ENCODE results near the gene NDFIP2. TPM values are rescaled to one million over a fixed set of nuclear protein-coding genes. Genes with fewer than 3 reads are reported as not detected.

The NDFIP2 gene
- total RNA-seq, 1 experiment from 2014 or later = 31.0 TPM

DNA sequence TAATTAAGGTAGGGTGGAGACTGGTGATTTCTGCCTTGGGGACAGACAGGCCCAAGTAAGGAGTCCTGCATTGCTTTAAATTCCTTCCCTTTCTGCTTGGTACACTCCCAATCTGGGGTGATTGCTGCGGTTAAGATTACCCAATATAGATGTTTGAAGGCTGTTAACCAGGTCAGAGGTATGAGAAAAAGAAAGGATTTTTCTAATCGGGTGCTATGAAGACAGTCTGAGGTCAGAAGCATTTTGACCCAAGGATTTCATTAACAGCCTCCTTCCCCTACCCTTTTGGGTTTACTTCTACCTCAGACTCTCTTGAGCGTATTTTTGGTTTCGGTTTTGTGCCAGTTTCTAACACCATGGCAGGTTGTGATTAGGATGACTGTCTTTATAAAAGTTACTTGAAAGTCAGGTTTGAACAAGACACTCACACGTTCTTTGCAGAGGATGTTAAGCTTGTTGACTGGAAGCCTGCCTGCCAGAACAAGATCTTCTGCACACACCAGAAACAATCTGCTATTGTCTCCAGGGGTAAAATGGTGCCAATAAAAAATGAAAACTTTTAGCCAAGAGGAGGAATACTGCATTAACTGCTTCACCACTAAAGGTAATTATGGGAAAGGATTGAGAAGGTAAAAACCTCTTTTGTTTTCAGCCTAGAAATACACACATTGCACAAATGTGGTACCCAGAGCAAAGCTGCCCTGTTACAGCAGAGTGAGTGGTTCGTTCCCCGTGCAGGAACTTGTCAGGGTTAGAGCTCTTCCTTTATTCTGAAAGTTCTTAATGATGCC, 108.8 kb downstream of the NDFIP2 start:
- Mint-ChIP-seq H3K4me1 (no peaks in the 10 kb centered on the region), H3K4me3 (no peak overlapping the region), H3K27ac (peak overlapping the region in 1 of 3 experiments; percentile 31; a peak in 2 of 7 replicates), H3K27me3 (ENCODE audit: low read depth) (no peaks in the 10 kb centered on the region), H3K36me3 (ENCODE audit: insufficient read depth in 1 of 3, low read depth in 3 of 3) (peaks cover 0 to 7% (median 0%) of the 10 kb centered on the region in 3 experiments; a peak in 1 of 7 replicates), H3K9me3 (peaks cover 10 to 12% of the 10 kb centered on the region in 2 experiments; a peak in 4 of 5 replicates)
- no CpG with 5 or more reads among the region's 7 CpGs for WGBS (ENCODE audit: extremely low coverage, insufficient read length, low lambda C conversion rate)
- Histone ChIP-seq H2AK5ac (ENCODE audit: insufficient read length, low read length) (no peak overlapping the region), H3K9ac (ENCODE audit: extremely low read depth, insufficient read length, low read length) (no peak overlapping the region), H3T11ph (ENCODE audit: low read length) (no peak overlapping the region), H3K4ac (ENCODE audit: low read depth, low read length) (no peak overlapping the region), H4K20me1 (ENCODE audit: control insufficient read depth, insufficient read depth, insufficient read length) (no peaks in the 10 kb centered on the region), H3K14ac (ENCODE audit: insufficient read depth, low read length) (no peak overlapping the region), H2BK120ac (ENCODE audit: low read depth, low read length, poor library complexity, severe bottlenecking) (no peak overlapping the region), H2AFZ (ENCODE audit: low read length) (no peak overlapping the region), H3K23ac (ENCODE audit: insufficient read length, low read depth, low read length) (no peak overlapping the region), H3K23me2 (ENCODE audit: insufficient read length, low read depth, low read length, poor library complexity, severe bottlenecking) (no peaks in the 10 kb centered on the region), H3K4me1 (ENCODE audit: insufficient read depth, low read length) (no peaks in the 10 kb centered on the region), H4K5ac (ENCODE audit: insufficient read length, low read depth, low read length) (no peak overlapping the region), H2BK5ac (ENCODE audit: insufficient read length, low read length) (no peak overlapping the region), H4K91ac (ENCODE audit: insufficient read length, low read depth, low read length) (no peak overlapping the region), H2BK15ac (ENCODE audit: low read depth, low read length) (no peak overlapping the region), H2BK12ac (ENCODE audit: insufficient read length, low read depth, low read length) (no peak overlapping the region), H3K56ac (ENCODE audit: insufficient read length, low read depth, low read length) (no peak overlapping the region), H3K18ac (ENCODE audit: insufficient read length, low read depth, low read length) (no peak overlapping the region), H3K79me1 (ENCODE audit: insufficient read depth, low read depth, low read length, poor library complexity, severe bottlenecking) (no peaks in the 10 kb centered on the region), H3K9me3 (ENCODE audit: control insufficient read depth, low read depth, low read length) (no peaks in the 10 kb centered on the region), H4K8ac (replicated peaks; ENCODE audit: insufficient read length, low read depth, low read length) (no peak overlapping the region), H2BK20ac (ENCODE audit: low read depth, low read length, poor library complexity, severe bottlenecking) (no peak overlapping the region), H3K27me3 (ENCODE audit: insufficient read depth, low read length) (no peaks in the 10 kb centered on the region), H3K4me2 (ENCODE audit: insufficient read depth, insufficient read length, low read length) (no peak overlapping the region), H3K27ac (ENCODE audit: insufficient read length, low read depth, low read length) (no peak overlapping the region), H3K79me2 (ENCODE audit: insufficient read depth, low read length) (no peaks in the 10 kb centered on the region)
- TF ChIP-seq, protein P1, sequence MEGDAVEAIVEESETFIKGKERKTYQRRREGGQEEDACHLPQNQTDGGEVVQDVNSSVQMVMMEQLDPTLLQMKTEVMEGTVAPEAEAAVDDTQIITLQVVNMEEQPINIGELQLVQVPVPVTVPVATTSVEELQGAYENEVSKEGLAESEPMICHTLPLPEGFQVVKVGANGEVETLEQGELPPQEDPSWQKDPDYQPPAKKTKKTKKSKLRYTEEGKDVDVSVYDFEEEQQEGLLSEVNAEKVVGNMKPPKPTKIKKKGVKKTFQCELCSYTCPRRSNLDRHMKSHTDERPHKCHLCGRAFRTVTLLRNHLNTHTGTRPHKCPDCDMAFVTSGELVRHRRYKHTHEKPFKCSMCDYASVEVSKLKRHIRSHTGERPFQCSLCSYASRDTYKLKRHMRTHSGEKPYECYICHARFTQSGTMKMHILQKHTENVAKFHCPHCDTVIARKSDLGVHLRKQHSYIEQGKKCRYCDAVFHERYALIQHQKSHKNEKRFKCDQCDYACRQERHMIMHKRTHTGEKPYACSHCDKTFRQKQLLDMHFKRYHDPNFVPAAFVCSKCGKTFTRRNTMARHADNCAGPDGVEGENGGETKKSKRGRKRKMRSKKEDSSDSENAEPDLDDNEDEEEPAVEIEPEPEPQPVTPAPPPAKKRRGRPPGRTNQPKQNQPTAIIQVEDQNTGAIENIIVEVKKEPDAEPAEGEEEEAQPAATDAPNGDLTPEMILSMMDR (conservative IDR thresholded peaks at IDR 0.05) = no peak
- DNase-seq = no peak

Measured in H9 (cell line).